Measurements from ENCODE around the gene GDF15. TPM values are rescaled to one million over a fixed set of nuclear protein-coding genes. Genes with fewer than 3 reads are reported as not detected.

The GDF15 gene
- total RNA-seq, 4 donors from 2014 or later = 36.3 to 77.0 (median 58.9) TPM

DNA sequence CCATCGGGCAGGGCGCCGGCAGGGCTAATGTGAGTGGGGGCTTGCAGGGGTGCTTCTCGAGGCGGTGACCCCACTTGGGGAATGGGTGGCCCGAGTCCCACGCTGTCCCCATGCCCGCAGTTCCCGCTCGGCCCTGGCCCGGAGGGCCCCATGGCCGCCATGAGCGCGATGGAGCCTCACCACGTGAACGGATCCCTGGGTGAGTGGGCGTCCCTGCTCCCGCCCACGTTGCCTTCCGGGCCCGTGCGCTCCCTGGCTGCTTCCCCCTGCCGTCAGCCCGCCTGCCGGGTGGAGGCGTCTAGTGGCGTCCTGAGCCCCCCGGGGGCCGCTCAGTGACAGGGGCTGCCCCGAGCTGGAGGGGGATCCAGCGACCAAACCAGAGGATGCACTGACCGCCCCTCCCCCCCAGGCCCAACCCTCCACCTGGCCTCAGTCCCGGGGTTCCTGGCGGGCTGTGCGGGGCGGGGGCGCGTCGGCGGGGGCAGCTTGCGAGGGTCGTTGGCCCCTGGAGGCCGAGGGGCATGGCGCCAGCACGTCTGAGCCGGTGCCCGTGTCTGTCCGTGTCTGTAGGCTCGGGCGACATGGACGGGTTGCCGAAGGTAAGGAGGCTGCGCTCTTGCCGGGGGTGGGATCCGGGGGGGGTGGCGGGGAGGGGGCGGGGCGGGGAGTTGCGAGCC lies 47.2 kb downstream of the GDF15 start:
- Histone ChIP-seq H3K27me3 (peaks cover 9% of the 10 kb centered on the region), H3K27ac (peak overlapping the region; percentile 43 to 72 (median 52)), H3K4me1 (peaks cover 16 to 48% (median 39%) of the 10 kb centered on the region in 4 donors), H3K36me3 (no peaks in the 10 kb centered on the region), H3K4me3 (peak overlapping the region; percentile 25 to 53 (median 36)), H3K9me3 (no peaks in the 10 kb centered on the region)
- intact Hi-C loops (cut with DNase I; ENCODE audit: low total_unique reads) (no loop called here), in situ Hi-C loops (cut with MboI; ENCODE audit: low pct_ligation_motif_present in 1 of 4, low pct_unique_long_range_greater_than_20kb in 1 of 4, low sequenced_read_pairs in 3 of 4) (no loop called here)
- peak in 1 of 3 donors; percentile 24 for TF ChIP-seq POLR2AphosphoS5 (IDR thresholded peaks at IDR 0.05)
- no peak for TF ChIP-seq CTCF (IDR thresholded peaks at IDR 0.05)
- whole genome bisulfite sequencing, 2 donors (ENCODE audit: low coverage in 1 of 2) = 43% methylated on average over 9 of the region's 59 CpGs; no CpG with 5 or more reads in 1 of the 2 donors
- no peak for DNase-seq

DNA sequence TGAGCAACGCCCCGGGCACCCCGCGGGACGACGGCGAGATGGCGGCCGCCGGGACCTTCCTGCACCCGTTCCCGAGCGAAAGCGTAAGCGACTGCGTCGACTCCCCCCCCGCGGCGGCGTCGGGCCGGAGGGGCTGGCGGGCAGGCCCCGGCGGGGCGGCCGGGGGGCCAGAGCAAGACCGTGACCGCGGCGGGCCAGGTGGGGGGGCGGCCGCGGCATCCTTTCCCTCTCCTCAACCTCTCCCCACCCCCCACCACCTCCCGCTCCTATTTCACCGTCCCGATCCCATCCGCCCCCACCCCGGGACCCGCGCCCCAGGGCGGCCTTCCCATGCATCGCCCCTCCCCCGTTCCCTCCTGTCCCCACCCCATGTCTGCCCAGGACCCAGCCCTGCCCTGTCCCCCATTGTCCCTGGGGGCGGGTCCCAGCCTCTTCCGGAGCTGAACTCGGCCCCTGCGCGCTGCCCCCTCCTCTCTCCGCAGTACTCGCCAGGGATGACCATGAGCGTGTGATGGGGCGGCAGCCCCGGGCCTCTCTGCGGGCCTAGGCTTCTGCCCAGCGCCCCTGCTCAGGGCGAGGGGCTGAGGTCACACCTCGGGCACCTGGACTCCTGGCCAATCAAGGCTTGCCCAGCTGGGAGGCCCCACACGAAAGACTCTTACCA lies 47.9 kb downstream of the GDF15 start:
- Histone ChIP-seq H3K27ac (peak overlapping the region; percentile 43 to 72 (median 52)), H3K4me1 (peaks cover 23 to 46% (median 42%) of the 10 kb centered on the region in 4 donors), H3K4me3 (peak overlapping the region; percentile 18 to 53 (median 35)), H3K36me3 (no peaks in the 10 kb centered on the region), H3K9me3 (no peaks in the 10 kb centered on the region), H3K27me3 (peaks cover 13% of the 10 kb centered on the region)
- in situ Hi-C loops (cut with MboI; ENCODE audit: low pct_ligation_motif_present in 1 of 4, low pct_unique_long_range_greater_than_20kb in 1 of 4, low sequenced_read_pairs in 3 of 4) = no loop called here
- 43% methylated on average over 35 of the region's 60 CpGs; no CpG with 5 or more reads in 1 of the 2 donors for WGBS, 2 donors (ENCODE audit: low coverage in 1 of 2)
- no peak for DNase-seq
- no peak for TF ChIP-seq CTCF (IDR thresholded peaks at IDR 0.05)
- no peak for TF ChIP-seq POLR2AphosphoS5 (IDR thresholded peaks at IDR 0.05)
- TF ChIP-seq POLR2A (IDR thresholded peaks at IDR 0.05) = no peak
- TF ChIP-seq EP300 (IDR thresholded peaks at IDR 0.05; ENCODE audit: low read depth) = no peak
- intact Hi-C loops (cut with DNase I; ENCODE audit: low total_unique reads) = no loop called here

- H3K4me3 ChIP-seq = peak overlapping the region in 1 of 4 donors; percentile 53
- in situ Hi-C loops (cut with MboI; ENCODE audit: low pct_ligation_motif_present in 1 of 4, low pct_unique_long_range_greater_than_20kb in 1 of 4, low sequenced_read_pairs in 3 of 4) (no loop called here), intact Hi-C loops (cut with DNase I; ENCODE audit: low total_unique reads) (no loop called here)
- peaks cover 13% of the 10 kb centered on the region for H3K27me3 ChIP-seq
- H3K36me3 ChIP-seq = no peaks in the 10 kb centered on the region
- TF ChIP-seq EP300 (IDR thresholded peaks at IDR 0.05; ENCODE audit: low read depth) (no peak), CTCF (IDR thresholded peaks at IDR 0.05) (no peak)
- DNase-seq = no peak
- peak overlapping the region in 1 of 4 donors; percentile 59 for H3K27ac ChIP-seq
- H3K9me3 ChIP-seq = no peaks in the 10 kb centered on the region
- WGBS, 2 donors (ENCODE audit: low coverage in 1 of 2) = 84 to 92% methylated on average over 2 to 21 of the region's 21 CpGs
- peaks cover 17 to 39% (median 35%) of the 10 kb centered on the region in 4 donors for H3K4me1 ChIP-seq
These were observed 48.6 kb downstream of the GDF15 start for GRCh38 chr19:18434411-18435175.

- H3K27ac ChIP-seq = no peak overlapping the region
- H3K36me3 ChIP-seq = no peaks in the 10 kb centered on the region
- WGBS, 2 donors (ENCODE audit: low coverage in 1 of 2) = 95% methylated on average over 48 of the region's 49 CpGs; no CpG with 5 or more reads in 1 of the 2 donors
- H3K9me3 ChIP-seq = no peaks in the 10 kb centered on the region
- no peak overlapping the region for H3K4me3 ChIP-seq
- peaks cover 13% of the 10 kb centered on the region for H3K27me3 ChIP-seq
- in situ Hi-C loops (cut with MboI; ENCODE audit: low pct_ligation_motif_present in 1 of 4, low pct_unique_long_range_greater_than_20kb in 1 of 4, low sequenced_read_pairs in 3 of 4) = no loop called here
- TF ChIP-seq EP300 (IDR thresholded peaks at IDR 0.05; ENCODE audit: low read depth) (no peak), POLR2AphosphoS5 (IDR thresholded peaks at IDR 0.05) (no peak), POLR2A (IDR thresholded peaks at IDR 0.05) (no peak), CTCF (IDR thresholded peaks at IDR 0.05) (no peak)
- H3K4me1 ChIP-seq = peaks cover 15 to 37% (median 32%) of the 10 kb centered on the region in 4 donors
- intact Hi-C loops (cut with DNase I; ENCODE audit: low total_unique reads) = no loop called here
- DNase-seq = no peak
These were observed 49.4 kb downstream of the GDF15 start for GRCh38 chr19:18435178-18435841.

All from transverse colon (tissue), 4 donors.